Heart right ventricle (tissue), 16 donors: ENCODE data around the gene FAM180B. TPM values are rescaled to one million over a fixed set of nuclear protein-coding genes. Genes with fewer than 3 reads are reported as not detected.
A peak's percentile ranks its signal among the peaks of the same experiment; 100 is the strongest.

ENCODE experiments used
- ATAC-seq, 8 donors: fragments of 200-7000 bp; cut with Tn5 transposase; one replicate each; pipeline ENCODE4 v1.9.1; 2020; ENCODE audit warnings: mild to moderate bottlenecking in 8 of 8, moderate library complexity in 8 of 8, moderate number of reproducible peaks in 1 of 8
- DNase-seq, 2 donors: peaks; one replicate each; pipeline ENCODE4 v3.0.0-alpha.2; 2020
- H3K27ac ChIP-seq, 10 donors: fragments of 200-600 bp; sonication (generic) in 2 of 10; one replicate each; pipeline versions ENCODE4 v1.5.0 to v1.8.0; 2020 to 2022; ENCODE audit warnings: mild to moderate bottlenecking in 3 of 10
- H3K27me3 ChIP-seq, 7 donors: fragments of 200-600 bp; one replicate each; pipeline ENCODE4 v1.8.0; 2021 to 2022; ENCODE audit warnings: mild to moderate bottlenecking in 2 of 7
- H3K36me3 ChIP-seq, 9 donors: fragments of 200-600 bp; sonication (generic) in 1 of 9; one replicate each; pipeline versions ENCODE4 v1.5.0 to v1.8.0; 2020 to 2022; ENCODE audit warnings: mild to moderate bottlenecking in 2 of 9
- H3K4me1 ChIP-seq, 9 donors: fragments of 200-600 bp; sonication (generic) in 1 of 9; one replicate each; pipeline versions ENCODE4 v1.5.0 to v1.8.0; 2020 to 2022; ENCODE audit warnings: mild to moderate bottlenecking in 4 of 9
- H3K4me3 ChIP-seq, 10 donors: fragments of 200-600 bp; sonication (generic) in 2 of 10; one replicate each; pipeline versions ENCODE4 v1.5.0 to v1.8.0; 2020 to 2022; ENCODE audit warnings: mild to moderate bottlenecking in 7 of 10, moderate library complexity in 2 of 10
- H3K9me3 ChIP-seq, 11 donors: fragments of 200-600 bp in 10 of 11; sonication (generic) in 2 of 11; one replicate each; pipeline versions ENCODE4 v1.5.0 to v1.8.0; 2013 to 2022; ENCODE audit warnings: mild to moderate bottlenecking in 2 of 11, control low read depth in 1 of 11, moderate library complexity in 1 of 11
- CTCF ChIP-seq, 9 donors: fragments of 200-600 bp; sonication (generic) in 2 of 9; IDR thresholded peaks; one replicate each; pipeline versions ENCODE4 v1.5.0 to v1.8.0; 2021 to 2022; ENCODE audit warnings: antibody characterized with exemption in 9 of 9, mild to moderate bottlenecking in 5 of 9, moderate library complexity in 1 of 9
- WGBS, 2 donors: extraction: QIAGEN DNeasy Blood & Tissue Kit; methylation state at CpG; one replicate each; pipeline ENCODE4 v1.1.7; 2013; ENCODE audit warnings: inconsistent platforms in 1 of 2; 5-methylcytosine and 5-hydroxymethylcytosine counted together
- intact Hi-C, 10 donors: fragments of 100-400 bp; cut with DNase I; formaldehyde crosslinking; loops; one replicate each; pipeline versions ENCODE4 v1.11.1 to v1.14.2; 2022
- polyA plus RNA-seq, 2 donors: library from polyadenylated mRNA; stranded (reverse); fragments of 200-250 nt; gene quantifications; one replicate each; pipeline ENCODE4 v1.2.3, GENCODE V29; 2013
- total RNA-seq, 10 donors: library from RNA; stranded (reverse); fragmentation: NEBNext Ultra II Directional in 3 of 10; extraction: Animal tissue kit (Norgen Biotek cat#: 25700) in 3 of 10; gene quantifications; one replicate each; pipeline versions ENCODE4 v1.2.1 to v1.2.4, GENCODE V29; 2021 to 2023
- donor health status: Arrhythmogenic right ventricular cardiomyopathy.
- donor health status: ischemic (EF 13 %, LVEDD 7.1; RV severe dilation, severe dysfunction).
- donor health status: healthy with polysubstance abuse.
- donor health status: DM: no; HTN: yes; CAD: no.
- donor health status: DM: no; HTN: no; CAD: no.
- donor health status: ischemic (EF 25% LVEDD 6.9; RV normal size, moderate dysfunction).
- donor health status: ischemic (EF 25% LVEDD 5.7; RV mildly dilated, moderate dysfunction).
- donor health status: healthy.
- donor health status: DM: yes; HTN: yes; CAD: no.
- donor health status: Ischemic cardiomyopathy.
- donor health status: ischemic (EF 35%, LVEDD 5.7; RV mildly dilated, moderate dysfunction).
- donor health status: nonischemic (EF 11% LVEDD 7.7; RV severe dilation, severe dysfunction).
- donor health status: DM: yes; HTN: yes; CAD: no.
- donor health status: PGD.
- donor health status: ischemic (EF 29% LVEDD 5.4; RV normal size, mild dysfunction).
- donor health status: nonischemic (EF 23%, LVEDD 6.1; RV moderate dilation, normal function).

Gene FAM180B
- total and polyA plus RNA-seq, 12 donors: 0.07 to 1.0 (median 0.23) TPM; not detected in 6

- Histone ChIP-seq H3K9me3 (no peaks in the 10 kb centered on the region), H3K27me3 (no peaks in the 10 kb centered on the region), H3K4me1 (peaks cover 14 to 45% (median 29%) of the 10 kb centered on the region in 9 donors), H3K27ac (peak overlapping the region in 1 of 10 donors; percentile 73), H3K36me3 (peaks cover 0 to 79% (median 20%) of the 10 kb centered on the region in 9 donors), H3K4me3 (no peak overlapping the region)
- WGBS, 2 donors: 84 to 89% methylated on average over 4 of the region's 4 CpGs
- ATAC-seq (no peak), DNase-seq (no peak)
- TF ChIP-seq CTCF (IDR thresholded peaks at IDR 0.05): no peak
- intact Hi-C loops: loop anchor here in 1 of 10 donors (5.0 kb wide), 1 partner anchor 36 kb away; no protein-coding TSS in a partner anchor
Measured at GRCh38 chr11:47571357-47571729, 15.1 kb upstream of the FAM180B start.

GRCh38 chr11:47571895-47572294, 14.6 kb upstream of the FAM180B start:
- Histone ChIP-seq H3K36me3 (peaks cover 0 to 85% (median 20%) of the 10 kb centered on the region in 9 donors), H3K4me1 (peaks cover 14 to 45% (median 27%) of the 10 kb centered on the region in 9 donors), H3K27ac (peak overlapping the region in 3 of 10 donors; percentile 11 to 73 (median 63)), H3K9me3 (no peaks in the 10 kb centered on the region), H3K4me3 (no peak overlapping the region), H3K27me3 (no peaks in the 10 kb centered on the region)
- ATAC-seq (peak in 3 of 8 donors; percentile 42 to 52 (median 45)), DNase-seq (no peak)
- intact Hi-C loops: loop anchor here in 1 of 10 donors (5.0 kb wide), 1 partner anchor 35 kb away; no protein-coding TSS in a partner anchor
- TF ChIP-seq CTCF (IDR thresholded peaks at IDR 0.05): no peak
- 27 to 30% methylated on average over 1 of the region's 1 CpG for WGBS, 2 donors

- Histone ChIP-seq H3K4me1 (peaks cover 16 to 51% (median 35%) of the 10 kb centered on the region in 9 donors), H3K27me3 (no peaks in the 10 kb centered on the region), H3K27ac (peak overlapping the region in 6 of 10 donors; percentile 17 to 73 (median 40)), H3K4me3 (no peak overlapping the region), H3K9me3 (no peaks in the 10 kb centered on the region), H3K36me3 (peaks cover 0 to 93% (median 20%) of the 10 kb centered on the region in 9 donors)
- WGBS, 2 donors: 23 to 32% methylated on average over 8 of the region's 8 CpGs
- TF ChIP-seq CTCF (IDR thresholded peaks at IDR 0.05): no peak
- DNase-seq (no peak), ATAC-seq (peak in 7 of 8 donors; percentile 10 to 66 (median 29))
- intact Hi-C loops: loop anchor here in 1 of 10 donors (5.0 kb wide), 1 partner anchor 35 kb away; no protein-coding TSS in a partner anchor
Measured at GRCh38 chr11:47572715-47573255, 13.7 kb upstream of the FAM180B start.

- Histone ChIP-seq H3K36me3 (peaks cover 0 to 92% (median 20%) of the 10 kb centered on the region in 9 donors), H3K4me3 (no peak overlapping the region), H3K4me1 (peaks cover 20 to 56% (median 40%) of the 10 kb centered on the region in 9 donors), H3K27ac (peak overlapping the region in 5 of 10 donors; percentile 17 to 73 (median 45)), H3K9me3 (no peaks in the 10 kb centered on the region), H3K27me3 (no peaks in the 10 kb centered on the region)
- WGBS, 2 donors: 44 to 74% methylated on average over 11 of the region's 11 CpGs
- no peak for TF ChIP-seq CTCF (IDR thresholded peaks at IDR 0.05)
- intact Hi-C loops: loop anchor here in 1 of 10 donors (5.0 kb wide), 1 partner anchor 34 kb away; no protein-coding TSS in a partner anchor
- ATAC-seq: peak; percentile 63 to 91 (median 80)
- DNase-seq: peak in 1 of 2 donors; percentile 49
Measured at GRCh38 chr11:47573321-47573720, 13.2 kb upstream of the FAM180B start.
